Astrocyte (in vitro differentiated cells and primary cell): ENCODE results near the gene AKAP13. TPM values are rescaled to one million over a fixed set of nuclear protein-coding genes. Genes with fewer than 3 reads are reported as not detected.

ENCODE experiments used
- DNase-seq: peaks from one replicate; pipeline ENCODE4 v3.0.0-alpha.2; 2010; ENCODE audit warnings: low read depth
- FAIRE-seq: peaks from 2 replicates; lab custom pipeline; 2011; peaks lifted over from hg19 to GRCh38; lab: Jason Lieb, UNC
- H2AFZ ChIP-seq: 2 replicates; pipeline ENCODE4 v1.6.0; 2012; ENCODE audit warnings: low read depth, low read length, inconsistent platforms
- H3K27ac ChIP-seq: 2 replicates; pipeline ENCODE4 v1.5.1; 2011; ENCODE audit warnings: low read depth, low read length, inconsistent platforms
- H3K27me3 ChIP-seq: 2 replicates; pipeline ENCODE4 v1.6.0; 2011; ENCODE audit warnings: low read length, inconsistent platforms; ENCODE audit not compliant: insufficient read depth
- H3K36me3 ChIP-seq: 2 replicates; pipeline ENCODE4 v1.5.1; 2011; ENCODE audit warnings: low read length, inconsistent platforms; ENCODE audit not compliant: insufficient read depth
- H3K4me1 ChIP-seq: 2 replicates; pipeline ENCODE4 v1.5.1; 2011; ENCODE audit warnings: low read length, inconsistent platforms; ENCODE audit not compliant: insufficient read depth
- H3K4me2 ChIP-seq: 2 replicates; pipeline ENCODE4 v1.6.0; 2012; ENCODE audit warnings: low read length, inconsistent platforms
- H3K4me3 ChIP-seq: 2 replicates; pipeline ENCODE4 v1.5.1; 2011; ENCODE audit warnings: low read depth, mild to moderate bottlenecking, low read length, inconsistent platforms; ENCODE audit not compliant: insufficient read depth
- H3K79me2 ChIP-seq: 2 replicates; pipeline ENCODE4 v1.6.0; 2012; ENCODE audit warnings: mild to moderate bottlenecking, low read length, inconsistent platforms; ENCODE audit not compliant: insufficient read depth
- H3K9ac ChIP-seq: 2 replicates; pipeline ENCODE4 v1.6.0; 2012; ENCODE audit warnings: mild to moderate bottlenecking, low read length, inconsistent platforms
- H3K9me3 ChIP-seq: 2 replicates; pipeline ENCODE4 v1.5.1; 2012; ENCODE audit warnings: low read depth, mild to moderate bottlenecking, low read length, inconsistent platforms; ENCODE audit not compliant: insufficient read depth
- H4K20me1 ChIP-seq: 2 replicates; pipeline ENCODE4 v1.6.0; 2012; ENCODE audit warnings: low read length, inconsistent platforms; ENCODE audit not compliant: insufficient read depth
- H3K27ac Mint-ChIP-seq: one replicate; pipeline ENCODE4 v1.8.0; 2021; ENCODE audit warnings: mild to moderate bottlenecking, mixed read lengths; ENCODE audit not compliant: unreplicated experiment
- H3K27me3 Mint-ChIP-seq: one replicate; pipeline ENCODE4 v1.8.0; 2021; ENCODE audit warnings: low read depth, mixed read lengths; ENCODE audit not compliant: unreplicated experiment
- H3K36me3 Mint-ChIP-seq: one replicate; pipeline ENCODE4 v1.8.0; 2021; ENCODE audit warnings: low read depth, mixed read lengths; ENCODE audit not compliant: unreplicated experiment
- H3K4me1 Mint-ChIP-seq: one replicate; pipeline ENCODE4 v1.8.0; 2021; ENCODE audit warnings: low read depth, mixed read lengths; ENCODE audit not compliant: unreplicated experiment
- H3K4me3 Mint-ChIP-seq: one replicate; pipeline ENCODE4 v1.8.0; 2021; ENCODE audit warnings: mild to moderate bottlenecking, moderate library complexity, mixed read lengths; ENCODE audit not compliant: unreplicated experiment
- H3K9me3 Mint-ChIP-seq: one replicate; pipeline ENCODE4 v1.8.0; 2021; ENCODE audit warnings: mild to moderate bottlenecking, mixed read lengths; ENCODE audit not compliant: unreplicated experiment
- CTCF ChIP-seq: IDR thresholded peaks from 2 replicates; pipeline ENCODE4 v1.5.1; 2011; ENCODE audit warnings: low read depth, mild to moderate bottlenecking, inconsistent platforms, low read length, moderate library complexity; ENCODE audit not compliant: insufficient read depth
- EZH2 ChIP-seq: IDR thresholded peaks from 2 replicates; pipeline ENCODE4 v1.6.1; 2012; ENCODE audit warnings: mild to moderate bottlenecking, low read length, inconsistent platforms; ENCODE audit not compliant: insufficient read depth
- total RNA-seq: library from RNA; stranded (reverse); gene quantifications from 2 replicates; pipeline ENCODE4 v1.2.1, GENCODE V29; 2021

AKAP13 gene
- total RNA-seq, 1 donor from 2014 or later, result 98.2 TPM

- Mint-ChIP-seq H3K4me3 (no peak overlapping the region), H3K9me3 (peaks cover 2% of the 10 kb centered on the region), H3K27ac (no peak overlapping the region), H3K27me3 (no peaks in the 10 kb centered on the region), H3K4me1 (peaks cover 45% of the 10 kb centered on the region), H3K36me3 (peaks cover 2% of the 10 kb centered on the region)
- TF ChIP-seq EZH2, result no peak
- no peak for TF ChIP-seq CTCF
- Histone ChIP-seq H3K36me3 (no peaks in the 10 kb centered on the region), H3K27ac (no peak overlapping the region), H2AFZ (no peak overlapping the region), H3K4me1 (peaks cover 6% of the 10 kb centered on the region), H3K4me3 (no peak overlapping the region), H3K79me2 (peaks cover 94% of the 10 kb centered on the region), H3K9me3 (no peaks in the 10 kb centered on the region), H3K27me3 (no peaks in the 10 kb centered on the region), H3K4me2 (no peak overlapping the region), H4K20me1 (peaks cover 59% of the 10 kb centered on the region), H3K9ac (no peak overlapping the region)
- FAIRE-seq (no peak), DNase-seq (no peak)
Observed at GRCh38 chr15:85422607-85423006, 42.2 kb downstream of the AKAP13 start.

GRCh38 chr15:85423256-85423655 is 42.9 kb downstream of the AKAP13 start:
- Histone ChIP-seq H3K36me3 (no peaks in the 10 kb centered on the region), H3K79me2 (peaks cover 93% of the 10 kb centered on the region), H3K4me2 (no peak overlapping the region)

More at GRCh38 chr15:85423256-85423655, 42.9 kb downstream of the AKAP13 start:
- H3K27me3 Mint-ChIP-seq, result no peaks in the 10 kb centered on the region
- Histone ChIP-seq H2AFZ (no peak overlapping the region), H3K27me3 (no peaks in the 10 kb centered on the region), H3K4me1 (peaks cover 6% of the 10 kb centered on the region), H3K4me3 (no peak overlapping the region), H3K9me3 (no peaks in the 10 kb centered on the region), H3K27ac (no peak overlapping the region), H4K20me1 (peaks cover 60% of the 10 kb centered on the region), H3K9ac (no peak overlapping the region)
- TF ChIP-seq CTCF (no peak), EZH2 (no peak)
- H3K4me1 Mint-ChIP-seq, result peaks cover 47% of the 10 kb centered on the region
- DNase-seq (no peak), FAIRE-seq (peak; percentile 5)
- peaks cover 2% of the 10 kb centered on the region for H3K36me3 Mint-ChIP-seq
- H3K9me3 Mint-ChIP-seq, result peaks cover 2% of the 10 kb centered on the region
- H3K4me3 Mint-ChIP-seq, result no peak overlapping the region
- no peak overlapping the region for H3K27ac Mint-ChIP-seq
